PFSK-1 (cell line): ENCODE results near the gene LRFN2.

Experiments used
- POLR2AphosphoS5 ChIP-seq: IDR thresholded peaks from 2 replicates; pipeline ENCODE4 v1.6.1; 2012; ENCODE audit warnings: low read depth, mild to moderate bottlenecking, control low read depth, low read length, moderate library complexity
- REST ChIP-seq, 2 experiments: IDR thresholded peaks; 2 replicates each; pipeline versions ENCODE4 v1.6.1 to v1.8.0; 2011 to 2012; ENCODE audit warnings: low read depth in 2 of 2, low read length in 2 of 2, control low read depth in 1 of 2, inconsistent platforms in 1 of 2, mild to moderate bottlenecking in 1 of 2, moderate library complexity in 1 of 2; ENCODE audit not compliant: insufficient read depth in 1 of 2

GRCh38 chr6:40369891-40370290 lies 217.3 kb downstream of the LRFN2 start:
- TF ChIP-seq REST (IDR thresholded peaks at IDR 0.05; ENCODE audit: insufficient read depth in 1 of 2, low read depth in 2 of 2, low read length in 2 of 2), result no peak
- no peak for TF ChIP-seq POLR2AphosphoS5
